ENCODE results near the gene MCUB.
"Not testable (repeated sequence)": the region's sequence is repeated elsewhere in the genome, so short reads cannot be mapped to it uniquely, and the experiment has no call there.

MCUB gene, protein sequence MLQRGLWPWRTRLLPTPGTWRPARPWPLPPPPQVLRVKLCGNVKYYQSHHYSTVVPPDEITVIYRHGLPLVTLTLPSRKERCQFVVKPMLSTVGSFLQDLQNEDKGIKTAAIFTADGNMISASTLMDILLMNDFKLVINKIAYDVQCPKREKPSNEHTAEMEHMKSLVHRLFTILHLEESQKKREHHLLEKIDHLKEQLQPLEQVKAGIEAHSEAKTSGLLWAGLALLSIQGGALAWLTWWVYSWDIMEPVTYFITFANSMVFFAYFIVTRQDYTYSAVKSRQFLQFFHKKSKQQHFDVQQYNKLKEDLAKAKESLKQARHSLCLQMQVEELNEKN

DNA sequence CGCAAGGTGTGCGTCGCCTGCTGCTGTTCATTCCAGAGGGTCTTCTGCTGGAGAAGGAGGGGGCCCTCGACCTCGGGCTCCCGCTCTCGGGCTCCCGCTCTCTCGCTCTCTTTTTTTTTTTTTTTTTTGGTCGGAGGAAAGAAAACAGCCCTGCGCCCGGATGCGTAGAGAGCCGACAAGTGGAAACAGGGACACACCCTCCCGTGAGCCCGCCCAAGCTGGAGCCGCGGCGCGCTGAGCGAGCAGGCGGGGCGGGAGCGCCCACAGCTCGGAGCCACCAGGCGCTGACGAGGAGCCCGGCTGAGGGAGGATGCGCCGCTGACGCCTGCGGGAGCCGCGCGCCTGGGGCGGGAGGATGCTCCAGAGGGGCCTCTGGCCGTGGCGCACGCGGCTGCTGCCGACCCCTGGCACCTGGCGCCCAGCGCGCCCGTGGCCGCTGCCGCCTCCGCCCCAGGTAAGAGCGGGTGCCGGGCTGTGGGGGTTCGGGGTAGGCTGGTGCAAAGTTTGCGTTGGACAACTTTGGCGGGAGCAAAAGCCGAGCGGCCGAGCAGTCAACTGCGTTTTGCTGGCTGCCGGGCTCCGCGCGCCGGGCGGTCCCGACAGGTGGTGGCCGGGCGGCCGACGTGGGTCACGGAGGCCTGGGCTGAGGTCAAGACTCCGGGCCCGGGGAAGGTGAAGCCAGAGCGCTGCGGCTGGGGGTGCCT lies at the start of gene MCUB:
Gene MCUB, plus strand, starts transcription at position 264 of the 704 bp plus-strand sequence. Its CDS starts 92 bp downstream, at position 356.
- DNase-seq = peak; percentile 86

DNA sequence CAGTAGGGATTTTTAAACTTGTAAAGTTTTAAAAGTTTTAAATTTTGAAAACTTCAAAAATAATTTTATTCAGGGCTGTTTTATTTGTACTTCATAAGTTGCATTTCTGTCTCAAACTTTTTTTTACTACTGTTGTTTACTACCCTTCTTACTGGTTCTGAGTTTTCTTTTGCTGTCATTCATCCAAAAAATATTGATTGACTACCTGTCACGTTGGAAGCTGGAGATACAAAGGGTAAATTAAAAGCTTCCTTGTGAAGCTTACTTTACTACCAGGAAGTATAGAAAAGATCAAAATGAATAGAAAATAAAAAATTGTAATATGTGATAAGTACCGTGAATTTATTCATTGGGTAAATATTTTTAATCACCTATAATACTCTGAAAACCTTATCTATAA lies 49.4 kb upstream of the MCUB start:
- DNase-seq = no peak

DNA sequence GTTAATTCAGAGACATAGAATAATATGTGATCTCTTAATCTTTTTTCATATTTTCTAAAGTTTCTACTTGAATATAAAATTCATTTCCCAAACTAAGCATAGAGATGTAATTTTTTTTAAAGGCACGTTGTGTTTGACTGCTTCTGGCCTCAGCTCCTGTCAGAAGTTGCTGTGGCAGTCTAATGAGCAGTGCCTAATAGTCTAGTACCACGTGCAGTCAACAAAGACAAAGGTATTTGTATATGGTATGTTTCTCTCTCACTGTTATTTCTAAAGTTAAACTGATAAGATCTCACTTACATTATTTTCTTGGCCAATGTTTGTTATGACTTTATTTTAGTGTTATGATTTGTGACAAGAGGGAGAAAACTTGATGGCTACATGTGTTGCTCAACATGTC lies 48.6 kb upstream of the MCUB start:
- DNase-seq = no peak

DNA sequence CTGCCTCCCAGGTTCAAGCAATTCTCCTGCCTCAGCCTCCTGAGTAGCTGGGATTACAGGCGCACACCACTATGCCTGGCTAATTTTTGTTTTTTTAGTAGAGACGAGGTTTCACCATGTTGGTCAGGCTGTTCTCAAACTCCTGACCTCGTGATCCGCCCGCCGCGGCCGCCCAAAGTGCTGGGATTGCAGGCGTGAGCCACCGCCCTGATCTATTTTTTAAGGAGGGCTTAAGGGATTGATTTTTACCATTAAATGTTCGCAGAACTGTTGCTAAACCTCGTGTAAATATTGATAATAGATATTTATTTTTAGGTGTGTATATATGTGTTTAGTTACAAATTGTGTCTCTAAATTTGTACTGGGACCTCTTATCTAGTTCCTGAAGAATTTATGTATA lies 46.7 kb upstream of the MCUB start:
- DNase-seq = not testable (repeated sequence)

DNA sequence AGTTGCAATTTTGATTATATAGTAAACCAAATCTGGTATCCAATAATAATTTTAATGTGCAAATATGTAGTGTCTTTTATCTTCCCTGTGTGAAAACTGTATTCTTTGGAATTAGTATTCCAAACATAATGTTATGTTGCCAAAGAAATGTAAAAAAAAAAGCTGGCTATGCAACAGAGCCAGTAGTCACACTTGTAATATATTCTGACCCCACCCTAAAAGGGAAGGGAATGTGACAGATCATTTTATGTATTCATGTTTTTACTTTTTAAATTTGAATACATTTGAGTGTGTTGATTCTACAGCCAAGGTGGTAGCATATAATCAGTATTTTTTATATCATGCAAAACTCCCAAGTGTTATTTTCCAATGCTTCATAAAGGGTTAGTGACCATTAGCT lies 27.9 kb upstream of the MCUB start:
- DNase-seq = no peak

DNA sequence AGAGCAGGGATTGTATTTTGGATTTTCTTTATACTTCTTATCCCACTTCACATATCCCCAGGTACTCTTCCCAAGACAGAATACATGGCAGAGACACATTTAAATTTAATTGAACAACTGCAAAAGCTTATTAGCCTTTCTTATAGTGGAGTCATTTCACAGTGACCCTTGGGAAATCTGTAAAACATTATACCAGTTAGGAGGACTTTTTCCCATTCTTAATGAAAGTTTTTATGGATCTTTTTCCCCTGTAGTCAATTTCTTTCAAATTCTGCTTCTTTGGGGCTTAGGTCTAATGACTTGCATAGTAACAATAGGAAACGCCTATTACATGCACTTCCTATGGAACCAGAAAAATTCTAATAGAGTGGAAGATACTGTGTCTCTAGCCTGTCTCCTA lies 14.6 kb upstream of the MCUB start:
- no peak for DNase-seq

DNA sequence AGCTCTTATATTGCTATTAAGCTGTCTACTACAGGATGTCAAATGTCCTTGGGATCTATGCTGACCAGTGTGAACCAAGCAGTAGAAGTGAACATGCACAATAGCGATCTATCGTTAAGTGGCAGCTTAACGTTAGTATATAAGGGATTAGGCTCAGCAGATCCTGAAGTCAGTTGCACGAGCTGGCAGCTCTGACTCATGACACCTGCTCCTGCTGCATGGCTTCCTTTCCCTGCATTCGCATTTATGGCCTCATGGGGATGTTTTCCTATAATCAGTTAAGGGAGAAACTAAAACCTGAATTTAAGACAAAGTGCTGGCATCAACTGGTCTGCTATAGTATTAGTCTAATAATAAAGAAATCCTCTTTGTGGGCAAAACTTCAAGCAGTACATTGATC lies 12.7 kb upstream of the MCUB start:
- DNase-seq = no peak

DNA sequence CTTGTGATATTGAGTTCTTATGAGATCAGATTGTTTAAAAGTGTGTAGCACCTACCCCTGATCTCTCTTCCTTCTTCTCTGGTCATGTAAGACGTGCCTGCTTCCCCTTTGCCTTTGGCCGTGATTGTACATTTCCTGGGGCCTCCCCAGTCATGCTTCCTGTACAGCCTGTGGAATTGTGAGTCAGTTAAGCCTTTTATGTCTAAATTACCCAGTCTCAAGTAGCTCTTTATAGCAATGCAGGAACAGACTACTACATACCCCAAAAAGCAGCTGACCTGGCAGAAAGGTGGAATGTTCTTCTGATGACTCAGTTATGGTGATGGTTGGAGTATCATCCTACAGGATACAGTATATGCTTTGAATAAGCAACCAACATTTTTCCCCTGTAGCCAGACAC lies 11.4 kb upstream of the MCUB start:
- DNase-seq = no peak

DNA sequence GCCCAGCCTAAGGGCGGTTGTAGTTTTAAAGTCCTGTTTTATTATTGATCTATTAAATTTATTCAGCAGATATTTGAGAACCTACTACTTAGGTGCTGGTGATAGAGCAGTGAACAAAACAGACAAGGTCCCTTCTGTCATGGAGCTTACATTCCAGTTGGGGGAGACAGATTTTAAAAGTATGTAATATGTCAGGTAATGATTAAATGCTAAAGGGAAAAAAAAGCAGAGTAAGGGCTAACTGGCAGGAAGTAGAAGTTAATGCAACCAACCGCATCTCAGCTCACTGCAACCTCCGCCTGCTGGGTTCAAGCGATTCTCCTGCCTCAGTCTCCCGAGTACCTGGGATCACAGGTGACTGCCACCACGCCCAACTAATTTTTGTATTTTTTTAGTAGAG lies 7.8 kb upstream of the MCUB start:
- DNase-seq = no peak

DNA sequence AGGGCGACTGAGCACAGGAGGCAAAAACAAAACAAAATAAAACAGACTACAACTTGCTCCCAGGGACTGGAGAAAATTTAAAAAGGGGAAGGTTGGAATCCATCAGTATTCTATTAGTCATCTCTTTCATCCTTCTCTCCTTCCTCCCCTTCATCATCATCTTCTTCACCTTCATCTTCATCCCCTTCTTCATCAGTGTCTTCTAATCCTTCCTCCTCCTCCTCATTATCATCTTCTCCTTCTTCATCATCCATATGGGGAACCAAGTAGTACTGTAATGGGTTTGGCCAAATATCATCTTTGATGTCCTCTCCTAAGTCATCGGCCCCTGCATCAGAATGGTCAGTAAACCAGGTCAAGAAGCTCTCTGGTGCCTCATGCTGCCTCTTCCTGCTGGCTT lies 6.9 kb upstream of the MCUB start:
- DNase-seq = no peak

DNA sequence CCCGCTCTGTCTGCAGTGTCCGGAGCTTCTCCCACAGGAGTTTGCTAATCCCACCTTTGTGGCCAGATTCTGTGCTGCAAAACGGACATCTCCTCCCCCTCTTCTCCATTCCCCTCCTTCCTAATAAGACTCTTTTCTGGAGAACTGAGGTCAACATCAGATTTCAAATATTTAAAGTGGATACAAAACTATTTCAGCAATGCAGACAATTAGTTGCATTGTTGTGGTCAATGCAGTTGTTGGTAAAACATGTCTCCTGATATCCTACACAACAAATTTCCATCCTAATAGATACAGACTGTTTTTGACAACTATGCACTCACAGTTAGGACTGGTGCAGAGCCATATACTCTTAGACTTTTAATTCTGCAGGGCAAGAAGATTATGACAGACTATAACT lies 5.1 kb upstream of the MCUB start:
- DNase-seq = no peak

DNA sequence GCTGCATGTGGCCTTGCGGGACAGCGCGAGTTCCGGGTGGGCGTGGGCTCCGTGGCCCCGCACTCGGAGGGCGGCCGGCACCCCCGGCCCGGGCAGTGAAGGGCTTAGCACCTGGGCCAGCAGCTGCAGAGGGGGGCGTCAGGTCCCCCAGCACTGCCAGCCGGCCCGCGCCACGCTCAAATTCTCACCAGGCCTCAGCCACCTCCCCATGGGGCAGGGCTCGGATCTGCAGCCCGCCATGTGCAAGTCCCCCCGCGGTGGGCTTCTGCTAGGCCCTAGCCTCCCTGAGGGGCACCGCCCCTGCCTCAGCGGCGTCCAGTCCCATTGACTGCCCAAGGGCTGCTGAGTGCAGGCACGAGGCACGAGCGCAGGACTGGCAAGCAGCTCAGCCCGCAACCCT lies 2.6 kb upstream of the MCUB start:
- no peak for DNase-seq

DNA sequence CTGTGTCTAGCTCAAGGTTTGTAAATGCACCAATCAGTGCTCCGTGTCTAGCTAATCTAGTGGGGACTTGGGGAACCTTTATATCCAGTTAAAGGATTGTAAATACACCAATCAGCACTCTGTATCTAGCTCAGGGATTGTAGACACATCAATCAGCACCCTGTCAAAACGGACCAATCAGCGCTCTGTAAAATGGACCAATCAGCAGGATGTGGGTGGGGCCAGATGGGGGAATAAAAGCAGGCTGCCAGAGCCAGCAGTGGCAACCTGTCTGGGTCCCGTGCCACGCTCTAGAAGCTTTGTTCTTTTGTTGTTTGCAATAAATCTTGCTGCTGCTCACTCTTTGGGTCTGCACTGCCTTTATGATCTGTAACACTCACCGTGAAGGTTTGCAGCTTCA lies 2.0 kb upstream of the MCUB start:
- DNase-seq = peak; percentile 36

DNA sequence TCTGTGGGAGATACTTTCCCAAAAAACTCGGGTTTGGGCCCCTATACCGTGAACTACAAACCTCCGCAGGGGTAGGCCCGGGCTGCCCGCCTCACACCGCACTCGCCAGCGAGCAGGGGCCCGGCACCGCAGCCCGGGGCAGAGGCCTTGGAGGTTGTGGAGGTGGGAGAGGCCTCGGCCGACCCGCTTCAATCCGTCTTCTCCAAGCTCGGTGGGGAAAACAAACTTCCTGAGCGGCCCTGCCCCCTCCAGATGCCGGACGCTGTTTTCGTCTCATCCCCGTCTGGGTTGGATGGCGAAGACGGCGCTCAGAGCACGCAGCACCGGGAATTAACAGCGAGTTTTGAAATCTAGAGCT lies 442 bp upstream of the MCUB start:
- peak; percentile 54 for DNase-seq

DNA sequence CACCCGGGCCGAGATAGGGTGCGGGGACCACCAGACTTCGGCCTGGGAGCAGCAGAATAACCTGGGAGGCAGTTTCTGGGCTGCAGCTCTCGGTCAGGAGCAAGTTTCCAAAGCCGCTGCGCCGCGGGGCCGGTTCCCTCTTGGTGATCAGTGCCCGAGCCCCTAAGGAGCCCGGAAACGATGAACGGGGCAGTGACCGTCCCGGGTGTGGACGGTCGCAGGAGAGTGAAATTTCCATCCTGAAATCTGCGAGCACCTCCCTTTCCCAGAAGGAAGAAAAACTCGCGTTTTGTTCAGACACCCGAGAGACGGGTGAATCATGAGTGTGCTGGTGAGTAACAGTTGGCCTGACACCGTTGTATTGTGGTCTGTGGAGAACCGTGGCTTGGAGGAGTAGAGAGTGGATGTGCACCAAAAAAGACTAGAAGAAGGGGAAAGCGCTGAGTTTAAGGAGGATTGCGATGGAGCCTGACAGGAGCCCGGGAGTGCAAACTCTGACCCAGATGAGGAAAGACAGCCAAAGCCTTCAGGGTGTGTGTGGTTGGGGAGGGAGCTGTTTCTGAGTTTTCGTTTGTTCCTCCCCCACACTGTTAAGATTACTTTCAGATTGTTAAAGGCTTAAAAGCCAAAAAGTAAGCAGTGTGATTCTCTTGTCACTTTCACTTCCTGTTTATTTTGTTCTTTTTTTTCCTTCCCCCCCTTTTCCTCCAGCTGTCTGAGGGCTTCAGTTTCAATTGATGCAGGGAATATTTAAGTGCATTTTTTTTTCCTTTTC lies 828 bp downstream of the MCUB start:
- DNase-seq = peak; percentile 59

DNA sequence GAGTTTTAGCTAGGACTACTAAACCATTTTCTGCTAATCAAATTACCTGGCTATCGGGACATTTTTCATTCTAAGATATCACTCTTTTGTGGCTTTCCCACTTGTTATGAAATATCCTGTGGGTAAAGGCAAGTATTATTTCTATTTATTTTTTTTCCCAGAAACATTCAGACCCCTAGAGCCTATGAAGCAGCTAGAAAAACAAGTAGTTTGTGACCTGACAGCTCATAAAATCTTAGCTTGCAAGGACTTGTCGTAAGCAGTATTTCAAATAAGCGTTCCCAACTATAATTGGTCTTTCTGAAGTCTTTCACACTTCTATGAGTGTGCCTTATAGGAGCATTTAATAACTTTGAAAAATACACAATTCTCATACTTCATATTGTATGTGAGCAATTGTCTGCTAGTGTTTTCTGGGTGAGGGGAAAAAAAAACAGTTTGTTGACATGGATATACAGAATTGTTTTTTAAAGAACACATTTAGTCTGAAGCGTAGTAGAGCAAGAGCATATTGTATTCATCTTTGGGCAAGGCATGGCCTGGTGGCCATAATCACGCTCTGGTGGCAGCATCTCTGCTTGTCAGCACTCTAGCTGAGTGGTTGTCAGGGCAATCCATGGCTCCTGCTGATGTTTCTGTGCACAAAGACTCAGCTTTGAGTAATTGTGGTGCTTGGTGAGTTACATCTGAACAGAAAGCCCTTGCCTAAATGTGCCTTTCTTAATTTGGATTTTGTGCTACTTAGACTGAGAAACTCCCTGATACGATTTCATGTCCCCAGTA lies 2.6 kb downstream of the MCUB start:
- no peak for DNase-seq

DNA sequence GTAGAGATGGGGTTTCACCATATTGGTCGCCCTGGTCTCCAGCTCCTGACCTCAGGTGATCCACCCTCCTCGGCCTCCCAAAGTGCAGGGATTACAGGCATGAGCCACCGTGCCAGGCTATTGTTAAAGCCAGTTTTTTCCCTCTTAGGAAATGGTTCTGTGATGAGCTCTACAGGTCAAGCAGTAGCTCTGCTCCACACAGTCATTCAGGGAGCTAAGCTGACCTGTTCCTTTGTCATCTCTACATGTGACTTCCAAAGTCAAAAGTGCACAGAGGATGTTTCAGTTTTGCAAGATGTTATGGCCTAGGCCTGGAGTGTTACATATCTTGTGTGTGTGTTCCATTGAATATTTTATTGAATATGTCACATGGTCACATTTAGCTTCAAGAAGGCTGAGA lies 11.4 kb downstream of the MCUB start:
- DNase-seq = no peak

DNA sequence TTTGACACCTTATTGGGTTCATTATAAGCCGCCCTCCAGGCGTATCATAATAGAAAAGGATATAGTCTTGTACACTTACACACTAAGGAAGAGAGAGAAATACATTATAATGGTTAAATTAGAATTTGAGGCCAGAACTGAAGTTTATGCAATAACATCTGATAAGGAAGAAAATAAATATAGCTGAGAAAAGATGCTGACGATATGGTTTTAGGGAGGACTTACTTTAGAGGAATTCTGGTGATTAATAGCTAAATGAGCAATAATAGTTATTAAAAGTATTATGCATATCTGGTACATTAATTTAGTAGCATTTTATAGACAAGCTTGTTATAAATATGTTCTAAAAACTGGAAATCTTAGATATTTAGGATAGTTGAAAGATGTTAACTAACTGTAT lies 12.1 kb downstream of the MCUB start:
- no peak for DNase-seq

DNA sequence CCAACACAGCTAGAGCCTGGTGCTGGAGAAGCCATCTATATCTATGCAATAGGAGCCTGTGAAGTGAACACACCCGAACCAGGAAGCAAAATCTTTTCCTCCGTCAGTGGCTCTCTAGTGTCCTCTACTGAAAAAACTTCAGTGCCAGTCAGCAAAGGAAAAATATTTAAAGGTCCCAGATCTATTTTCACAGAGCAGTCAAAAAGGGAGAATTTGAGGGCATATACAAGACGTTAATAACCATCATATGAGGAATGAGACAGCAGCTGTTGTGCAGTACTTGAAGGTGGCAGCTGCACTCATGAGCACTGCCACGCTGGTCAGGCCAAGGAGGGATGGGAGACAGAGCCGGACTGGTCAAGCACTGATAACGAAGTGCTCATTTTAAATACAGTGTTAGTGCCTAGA lies 14.4 kb downstream of the MCUB start:
- no peak for DNase-seq

DNA sequence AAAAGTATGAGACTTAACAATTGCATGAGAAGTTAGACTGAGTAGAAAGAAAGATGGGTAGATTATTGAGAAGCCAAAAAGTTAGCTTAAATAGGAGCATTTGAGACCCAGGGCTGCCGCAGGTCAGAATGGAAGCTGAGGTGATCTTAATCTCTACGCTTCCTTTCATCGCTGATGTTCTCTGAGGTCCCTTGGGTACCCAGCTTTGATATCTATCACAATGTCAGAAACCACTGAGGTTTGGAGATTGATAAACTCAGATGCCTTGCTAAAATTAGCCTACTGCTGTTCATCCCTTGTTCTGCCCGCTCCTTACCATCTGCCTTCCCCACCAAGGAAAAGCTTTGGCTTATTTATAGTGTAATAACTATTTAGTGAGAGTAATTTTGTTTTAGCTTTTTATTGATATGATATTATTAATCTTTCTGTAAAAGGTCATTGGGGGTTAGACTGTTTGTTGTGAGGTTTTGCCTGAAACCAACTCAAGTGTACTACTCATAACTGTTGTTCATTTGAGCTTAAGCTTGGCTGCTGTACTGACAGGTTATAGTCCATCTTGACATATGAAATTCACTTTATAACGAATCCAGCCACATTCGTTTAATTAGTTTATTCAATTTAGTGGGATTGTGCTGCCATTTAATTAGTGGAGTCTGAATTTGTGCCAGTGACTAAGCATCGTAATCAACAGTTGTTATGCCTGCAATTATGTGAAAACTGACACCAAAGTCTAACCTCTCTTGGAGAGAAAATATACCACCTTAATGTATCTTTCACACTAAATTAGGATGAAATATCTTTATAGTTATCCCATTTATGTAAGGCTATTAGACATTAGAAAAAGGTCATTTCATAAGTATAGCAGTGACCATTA lies 15.1 kb downstream of the MCUB start:
- DNase-seq = no peak

DNA sequence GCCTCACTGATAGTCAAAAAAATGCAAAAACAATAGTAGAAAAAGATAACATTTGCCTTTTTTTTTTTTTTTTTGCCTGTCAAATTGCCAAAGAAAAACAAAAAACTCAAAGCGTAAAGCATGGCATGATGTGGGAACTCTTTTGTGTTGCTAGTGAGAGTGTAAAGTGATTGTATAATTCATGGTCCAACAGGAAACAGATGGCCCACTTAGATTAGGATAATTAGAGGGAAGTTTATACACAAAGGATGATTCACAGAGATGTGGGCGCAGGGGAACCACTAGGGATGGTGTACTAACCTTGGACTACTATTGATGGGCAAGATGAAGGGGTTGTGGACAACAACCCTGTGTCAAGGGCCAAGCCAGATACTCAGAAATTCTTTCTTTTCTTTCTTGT lies 16.4 kb downstream of the MCUB start:
- no peak for DNase-seq

DNA sequence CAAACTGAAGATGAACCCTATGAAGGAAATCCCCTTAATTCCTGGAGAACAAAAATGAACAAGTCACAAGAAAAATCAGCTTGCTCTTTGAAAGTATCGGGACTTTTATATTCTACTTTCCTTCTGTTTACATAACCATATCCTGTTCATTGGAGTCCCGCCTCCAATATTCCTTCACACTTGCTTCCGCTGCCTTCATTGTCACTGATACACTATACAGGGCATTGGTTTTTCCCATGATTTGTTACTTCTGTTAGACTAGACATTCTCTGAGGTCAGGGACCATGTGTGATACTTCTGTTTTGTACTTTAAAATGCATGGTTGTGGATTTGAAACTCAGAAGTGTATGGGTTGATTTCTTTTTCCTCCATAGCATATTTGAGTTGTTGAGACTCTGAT lies 18.8 kb downstream of the MCUB start:
- no peak for DNase-seq

Measured in activated CD4-positive, CD25-positive, alpha-beta regulatory T cell treated with anti-CD3 and anti-CD28 coated beads, Interleukin-2, amount 50 U/mL, for 72 hours (primary cell).